Transverse colon (tissue), 4 donors: ENCODE results near the gene RBM19. TPM values are rescaled to one million over a fixed set of nuclear protein-coding genes. Genes with fewer than 3 reads are reported as not detected.

Source experiments
- DNase-seq: peaks from one replicate; pipeline ENCODE4 v3.0.0-alpha.2; 2019
- H3K27ac ChIP-seq, 4 donors: fragments of 200-600 bp; sonication (generic); 2 replicates each; pipeline ENCODE4 v1.5.1; 2016 to 2018; ENCODE audit warnings: inconsistent platforms in 4 of 4
- H3K27me3 ChIP-seq: fragments of 200-600 bp; sonication (generic); 2 replicates; pipeline ENCODE4 v1.5.1; 2017; ENCODE audit warnings: inconsistent platforms
- H3K36me3 ChIP-seq, 4 donors: fragments of 200-600 bp; sonication (generic); 2 replicates each; pipeline ENCODE4 v1.5.1; 2017 to 2019; ENCODE audit warnings: inconsistent platforms in 4 of 4
- H3K4me1 ChIP-seq, 4 donors: fragments of 200-600 bp; sonication (generic); 2 replicates each; pipeline ENCODE4 v1.5.1; 2017 to 2020; ENCODE audit warnings: inconsistent platforms in 4 of 4
- H3K4me3 ChIP-seq, 4 donors: fragments of 200-600 bp; sonication (generic); 1 replicate in 1 of 4; 2 replicates in 3 of 4; pipeline versions ENCODE4 v1.5.1 to v1.6.1; 2017 to 2019; ENCODE audit warnings: inconsistent platforms in 4 of 4
- H3K9me3 ChIP-seq, 2 donors: fragments of 200-600 bp; sonication (generic); 2 replicates each; pipeline ENCODE4 v1.5.1; 2017 to 2019; ENCODE audit warnings: inconsistent platforms in 2 of 2
- CTCF ChIP-seq, 5 experiments: fragments of 200-600 bp in 3 of 5; fragments of 450-650 bp in 2 of 5; sonication (generic) in 3 of 5; IDR thresholded peaks; 1 replicate in 2 of 5; 2 replicates in 3 of 5; pipeline ENCODE4 v1.5.1; 2016 to 2017; ENCODE audit warnings: antibody characterized with exemption in 5 of 5, inconsistent platforms in 3 of 5, mild to moderate bottlenecking in 2 of 5, moderate library complexity in 1 of 5
- EP300 ChIP-seq: sonication (generic); formaldehyde crosslinking; IDR thresholded peaks from one replicate; pipeline ENCODE4 v1.6.1; 2017; ENCODE audit warnings: antibody characterized with exemption, low read depth
- POLR2A ChIP-seq: fragments of 450-650 bp; IDR thresholded peaks from one replicate; pipeline ENCODE4 v1.6.1; 2016; ENCODE audit warnings: antibody characterized with exemption, mild to moderate bottlenecking, moderate library complexity
- POLR2AphosphoS5 ChIP-seq, 3 donors: sonication (generic); formaldehyde crosslinking; IDR thresholded peaks; one replicate each; pipeline ENCODE4 v1.6.1; 2016; ENCODE audit warnings: antibody characterized with exemption in 3 of 3
- WGBS, 2 donors: methylation state at CpG; one replicate each; pipeline ENCODE4 v1.1.5; 2018; ENCODE audit warnings: low coverage in 1 of 2; 5-methylcytosine and 5-hydroxymethylcytosine counted together
- in situ Hi-C, 4 donors: fragments of 200-750 bp; cut with MboI; loops; one replicate each; pipeline versions ENCODE4 v1.15.0 to v1.15.1; 2017; ENCODE audit warnings: low sequenced_read_pairs in 3 of 4, low pct_ligation_motif_present in 1 of 4, low pct_unique_long_range_greater_than_20kb in 1 of 4
- intact Hi-C: fragments of 100-400 bp; cut with DNase I; formaldehyde crosslinking; loops from one replicate; pipeline ENCODE4 v1.15.1; 2023; ENCODE audit warnings: low total_unique reads
- total RNA-seq, 4 donors: library from RNA; depleted of rRNA; stranded (reverse); fragments of >200 nt; gene quantifications; one replicate each; pipeline ENCODE4 v1.1.0, GENCODE V29; 2016

The RBM19 gene
- total RNA-seq, 4 donors from 2014 or later: 24.3 to 96.1 (median 28.7) TPM

- DNase-seq: no peak
- 87 to 100% methylated on average over 1 to 14 of the region's 14 CpGs for WGBS, 2 donors
- intact Hi-C loops (no loop called here), in situ Hi-C loops (no loop called here)
- H3K36me3 ChIP-seq: peaks cover 0 to 8% (median 0%) of the 10 kb centered on the region in 4 donors
- no peak overlapping the region for H3K27ac ChIP-seq
- TF ChIP-seq EP300: no peak
- no peak for TF ChIP-seq CTCF (IDR thresholded peaks at IDR 0.05)
- no peak for TF ChIP-seq POLR2AphosphoS5 (IDR thresholded peaks at IDR 0.05)
- TF ChIP-seq POLR2A: no peak
- H3K4me1 ChIP-seq: no peaks in the 10 kb centered on the region
- no peaks in the 10 kb centered on the region for H3K9me3 ChIP-seq
- H3K27me3 ChIP-seq: no peaks in the 10 kb centered on the region
- H3K4me3 ChIP-seq: no peak overlapping the region
Measured at GRCh38 chr12:113932381-113933196, 33.5 kb downstream of the RBM19 start.

DNA sequence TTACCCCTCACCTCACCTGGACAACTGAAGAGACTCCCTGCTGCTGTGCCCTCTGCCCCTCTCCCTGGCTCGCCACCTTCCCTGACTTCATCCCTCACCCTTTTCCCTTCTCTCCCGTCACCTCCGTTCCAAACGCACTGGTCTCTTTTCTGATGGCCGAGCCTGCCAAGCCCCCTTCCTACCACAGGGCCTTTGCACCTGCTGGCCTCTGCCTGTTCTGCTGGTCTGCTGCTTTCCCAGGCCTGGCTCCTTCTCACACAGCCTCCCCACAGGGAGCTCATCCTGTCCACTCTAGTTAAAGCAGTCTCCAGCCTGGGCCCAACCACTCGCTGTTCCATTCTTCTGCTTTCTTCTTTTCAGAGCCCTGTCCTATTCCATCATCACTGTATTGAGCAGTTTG is 34.6 kb downstream of the RBM19 start:
- Histone ChIP-seq H3K4me1 (no peaks in the 10 kb centered on the region), H3K27me3 (no peaks in the 10 kb centered on the region), H3K4me3 (no peak overlapping the region), H3K27ac (no peak overlapping the region), H3K9me3 (no peaks in the 10 kb centered on the region), H3K36me3 (peaks cover 0 to 6% (median under 1%) of the 10 kb centered on the region in 4 donors)
- TF ChIP-seq CTCF (IDR thresholded peaks at IDR 0.05) (no peak), POLR2A (no peak), POLR2AphosphoS5 (IDR thresholded peaks at IDR 0.05) (no peak), EP300 (no peak)
- 96 to 97% methylated on average over 4 to 6 of the region's 6 CpGs for WGBS, 2 donors
- in situ Hi-C loops (no loop called here), intact Hi-C loops (no loop called here)
- no peak for DNase-seq

DNA sequence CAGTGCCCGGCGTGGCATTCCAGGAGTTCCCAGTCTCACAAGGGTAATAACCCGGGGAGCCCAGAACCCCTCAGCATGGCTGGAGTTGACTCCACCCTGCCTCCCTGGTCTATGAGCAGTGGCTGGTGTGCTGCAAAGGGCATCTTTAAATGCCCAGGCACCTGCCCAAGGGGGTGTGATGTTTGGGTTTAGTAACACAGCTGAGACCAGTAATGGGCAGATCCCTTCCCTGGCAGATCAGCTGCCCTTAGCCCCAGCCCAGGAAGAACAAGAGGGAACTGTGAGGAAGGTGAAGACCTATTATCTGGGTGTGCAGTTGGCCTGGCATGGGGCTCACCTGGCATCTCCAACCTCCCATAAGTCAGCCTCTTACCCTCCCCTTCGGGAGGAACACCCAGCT is 35.9 kb downstream of the RBM19 start:
- H3K36me3 ChIP-seq: peaks cover 0 to 13% (median 4%) of the 10 kb centered on the region in 4 donors
- 93% methylated on average over 4 of the region's 4 CpGs; no CpG with 5 or more reads in 1 of the 2 donors for WGBS, 2 donors

More for the DNA sequence above, 35.9 kb downstream of the RBM19 start:
- DNase-seq: no peak
- intact Hi-C loops (no loop called here), in situ Hi-C loops (no loop called here)
- Histone ChIP-seq H3K9me3 (no peaks in the 10 kb centered on the region), H3K4me3 (no peak overlapping the region), H3K27me3 (no peaks in the 10 kb centered on the region), H3K27ac (no peak overlapping the region), H3K4me1 (no peaks in the 10 kb centered on the region)
- TF ChIP-seq EP300 (no peak), CTCF (IDR thresholded peaks at IDR 0.05) (no peak), POLR2AphosphoS5 (IDR thresholded peaks at IDR 0.05) (no peak)
